Measurements from ENCODE around the gene ARHGAP24. TPM values are rescaled to one million over a fixed set of nuclear protein-coding genes. Genes with fewer than 3 reads are reported as not detected.
"Not testable (repeated sequence)": the region's sequence is repeated elsewhere in the genome, so short reads cannot be mapped to it uniquely, and the experiment has no call there.

The ARHGAP24 gene
- total and polyA plus RNA-seq, 2 donors (not counting 1 experiment from before 2014, with no cell fraction given), result 15.9 to 40.5 TPM

DNA sequence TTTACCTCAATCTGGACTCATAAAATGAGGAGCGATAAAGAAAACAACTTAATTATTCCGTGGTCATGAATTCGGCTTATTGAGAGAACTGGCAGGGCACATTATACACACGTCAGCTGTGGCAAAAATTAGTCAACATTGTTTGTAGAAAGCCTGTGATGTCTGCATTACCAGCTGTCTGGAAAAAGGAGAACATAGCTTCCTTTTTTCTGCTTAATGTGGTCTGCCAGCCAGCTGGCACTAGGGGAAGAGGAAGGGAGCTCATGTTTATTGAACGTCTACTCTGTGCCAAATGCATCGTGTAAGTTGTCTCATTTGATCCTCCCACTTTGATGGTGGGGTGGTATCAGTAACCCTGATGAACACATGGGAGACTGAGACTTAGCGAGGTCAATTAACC, 367.6 kb downstream of the ARHGAP24 start:
- H3K79me2 ChIP-seq (ENCODE audit: control insufficient read depth, insufficient read depth, low read length), result peaks cover 1% of the 10 kb centered on the region
- no peak for TF ChIP-seq EZH2 (IDR thresholded peaks at IDR 0.05; ENCODE audit: low read length, missing control alignments)
- TF ChIP-seq, protein P1, sequence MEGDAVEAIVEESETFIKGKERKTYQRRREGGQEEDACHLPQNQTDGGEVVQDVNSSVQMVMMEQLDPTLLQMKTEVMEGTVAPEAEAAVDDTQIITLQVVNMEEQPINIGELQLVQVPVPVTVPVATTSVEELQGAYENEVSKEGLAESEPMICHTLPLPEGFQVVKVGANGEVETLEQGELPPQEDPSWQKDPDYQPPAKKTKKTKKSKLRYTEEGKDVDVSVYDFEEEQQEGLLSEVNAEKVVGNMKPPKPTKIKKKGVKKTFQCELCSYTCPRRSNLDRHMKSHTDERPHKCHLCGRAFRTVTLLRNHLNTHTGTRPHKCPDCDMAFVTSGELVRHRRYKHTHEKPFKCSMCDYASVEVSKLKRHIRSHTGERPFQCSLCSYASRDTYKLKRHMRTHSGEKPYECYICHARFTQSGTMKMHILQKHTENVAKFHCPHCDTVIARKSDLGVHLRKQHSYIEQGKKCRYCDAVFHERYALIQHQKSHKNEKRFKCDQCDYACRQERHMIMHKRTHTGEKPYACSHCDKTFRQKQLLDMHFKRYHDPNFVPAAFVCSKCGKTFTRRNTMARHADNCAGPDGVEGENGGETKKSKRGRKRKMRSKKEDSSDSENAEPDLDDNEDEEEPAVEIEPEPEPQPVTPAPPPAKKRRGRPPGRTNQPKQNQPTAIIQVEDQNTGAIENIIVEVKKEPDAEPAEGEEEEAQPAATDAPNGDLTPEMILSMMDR (conservative IDR thresholded peaks at IDR 0.05 in 1 of 2, IDR thresholded peaks at IDR 0.05 in 1 of 2; ENCODE audit: low read depth in 1 of 2, low read length in 2 of 2), result no peak
- no peaks in the 10 kb centered on the region for H4K20me1 ChIP-seq (ENCODE audit: control insufficient read depth, extremely low read depth, insufficient read depth, low read length)
- no peaks in the 10 kb centered on the region for H3K27me3 ChIP-seq (ENCODE audit: control insufficient read depth, insufficient read depth, low read length)
- peak; percentile 41 to 66 for DNase-seq (ENCODE audit: low read depth in 2 of 2)
- H2AFZ ChIP-seq (ENCODE audit: low read length), result peak overlapping the region; percentile 60
- no peak overlapping the region for H3K27ac ChIP-seq (ENCODE audit: insufficient read depth, low read length)
- peak overlapping the region; percentile 69 for H3K4me2 ChIP-seq (ENCODE audit: extremely low read depth, insufficient read depth, low read length)
- no peaks in the 10 kb centered on the region for H3K36me3 ChIP-seq (ENCODE audit: control insufficient read depth, insufficient read depth, low read length)
- no peaks in the 10 kb centered on the region for H3K4me1 ChIP-seq (ENCODE audit: control insufficient read depth, extremely low read depth, insufficient read depth, low read length)
- H3K4me3 ChIP-seq (replicated peaks in 1 of 4; ENCODE audit: control extremely low read depth in 1 of 4, insufficient read depth in 1 of 4, low read depth in 3 of 4, low read length in 4 of 4), result no peak overlapping the region
- no peaks in the 10 kb centered on the region for H3K9me3 ChIP-seq (ENCODE audit: control insufficient read depth, insufficient read depth, low read depth, low read length)
- H3K9ac ChIP-seq (ENCODE audit: insufficient read depth, low read length), result no peak overlapping the region

- H3K36me3 ChIP-seq (ENCODE audit: control insufficient read depth, insufficient read depth, low read length); H3K4me2 ChIP-seq (ENCODE audit: extremely low read depth, insufficient read depth, low read length); H3K9me3 ChIP-seq (ENCODE audit: control insufficient read depth, insufficient read depth, low read depth, low read length); H3K4me1 ChIP-seq (ENCODE audit: control insufficient read depth, extremely low read depth, insufficient read depth, low read length); H3K27me3 ChIP-seq (ENCODE audit: control insufficient read depth, insufficient read depth, low read length); H3K27ac ChIP-seq (ENCODE audit: insufficient read depth, low read length); H3K4me3 ChIP-seq (replicated peaks in 1 of 4; ENCODE audit: control extremely low read depth in 1 of 4, insufficient read depth in 1 of 4, low read depth in 3 of 4, low read length in 4 of 4); DNase-seq (ENCODE audit: low read depth in 2 of 2); H2AFZ ChIP-seq (ENCODE audit: low read length); H3K9ac ChIP-seq (ENCODE audit: insufficient read depth, low read length); H4K20me1 ChIP-seq (ENCODE audit: control insufficient read depth, extremely low read depth, insufficient read depth, low read length); H3K79me2 ChIP-seq (ENCODE audit: control insufficient read depth, insufficient read depth, low read length): not testable (repeated sequence)
Measured at GRCh38 chr4:85853740-85854139, 378.8 kb downstream of the ARHGAP24 start.

DNA sequence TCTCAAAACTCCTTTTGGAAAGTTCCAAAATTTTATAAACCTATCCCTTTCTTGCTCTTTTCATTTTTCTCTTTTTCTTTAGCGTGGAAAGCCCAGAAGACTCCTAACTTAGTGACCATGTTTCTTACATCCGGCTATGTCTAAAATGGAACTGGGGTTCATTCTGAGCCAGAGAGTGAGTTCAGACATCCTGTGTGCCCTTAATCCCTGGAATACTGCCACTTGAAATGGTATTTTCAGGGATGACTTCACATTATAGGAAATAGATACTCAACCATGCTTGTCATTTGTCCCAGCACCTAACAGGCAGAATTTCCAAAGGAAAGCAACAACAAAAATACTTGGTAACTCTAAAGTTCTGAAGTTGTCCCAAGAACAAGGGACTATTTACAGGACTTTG, 379.6 kb downstream of the ARHGAP24 start:
- TF ChIP-seq, protein P1 (conservative IDR thresholded peaks at IDR 0.05 in 1 of 2, IDR thresholded peaks at IDR 0.05 in 1 of 2; ENCODE audit: low read depth in 1 of 2, low read length in 2 of 2), result no peak
- TF ChIP-seq EZH2 (IDR thresholded peaks at IDR 0.05; ENCODE audit: low read length, missing control alignments), result no peak
- Histone ChIP-seq H2AFZ (ENCODE audit: low read length) (no peak overlapping the region), H3K4me3 (replicated peaks in 1 of 4; ENCODE audit: control extremely low read depth in 1 of 4, insufficient read depth in 1 of 4, low read depth in 3 of 4, low read length in 4 of 4) (no peak overlapping the region), H3K9me3 (ENCODE audit: control insufficient read depth, insufficient read depth, low read depth, low read length) (no peaks in the 10 kb centered on the region), H3K79me2 (ENCODE audit: control insufficient read depth, insufficient read depth, low read length) (peaks cover 1% of the 10 kb centered on the region), H3K27me3 (ENCODE audit: control insufficient read depth, insufficient read depth, low read length) (no peaks in the 10 kb centered on the region), H3K36me3 (ENCODE audit: control insufficient read depth, insufficient read depth, low read length) (no peaks in the 10 kb centered on the region), H3K27ac (ENCODE audit: insufficient read depth, low read length) (no peak overlapping the region), H3K4me2 (ENCODE audit: extremely low read depth, insufficient read depth, low read length) (no peak overlapping the region), H4K20me1 (ENCODE audit: control insufficient read depth, extremely low read depth, insufficient read depth, low read length) (no peaks in the 10 kb centered on the region), H3K9ac (ENCODE audit: insufficient read depth, low read length) (no peak overlapping the region), H3K4me1 (ENCODE audit: control insufficient read depth, extremely low read depth, insufficient read depth, low read length) (no peaks in the 10 kb centered on the region)
- no peak for DNase-seq (ENCODE audit: low read depth in 2 of 2)
